PC-3 (cell line): ENCODE results near the gene KCNJ12. TPM values are rescaled to one million over a fixed set of nuclear protein-coding genes. Genes with fewer than 3 reads are reported as not detected.
"Not testable (repeated sequence)": the region's sequence is repeated elsewhere in the genome, so short reads cannot be mapped to it uniquely, and the experiment has no call there.

Experiments
- ATAC-seq: fragments of 200-7000 bp; cut with Tn5 transposase; 2 replicates; pipeline ENCODE4 v1.9.1; 2020; ENCODE audit warnings: mild to moderate bottlenecking, moderate library complexity
- Bru-seq: library from RNA; stranded (reverse); fragments of 400-500 nt; gene quantifications from one replicate; lab custom pipeline; 2021; lab: Mats Ljungman, UMichigan
- BruChase-seq, 2 experiments: library from RNA; stranded (reverse); fragments of 400-500 nt; gene quantifications; one replicate each; lab custom pipeline; 2021; lab: Mats Ljungman, UMichigan
- BruUV-seq: library from RNA; stranded (reverse); fragments of 400-500 nt; replicated peaks from 2 replicates; lab custom pipeline; 2021; lab: Mats Ljungman, UMichigan
- CTCF ChIA-PET: fragments of 300-600 bp; sonication (Branson Sonifier 250); formaldehyde crosslinking; loops from one replicate; lab custom pipeline; 2022; ENCODE audit warnings: antibody characterized with exemption; lab: Charles Lee
- POLR2A ChIA-PET: fragments of 300-600 bp; sonication (Branson Sonifier 250); formaldehyde crosslinking; loops from one replicate; lab custom pipeline; 2022; ENCODE audit warnings: antibody characterized with exemption; ENCODE audit not compliant: unreplicated experiment; lab: Charles Lee
- DNase-seq: peaks from one replicate; pipeline ENCODE4 v3.0.0-alpha.2; 2015
- H2AFZ ChIP-seq: fragments of 300-600 bp; sonication (generic); 2 replicates; pipeline ENCODE4 v1.6.0; 2016; ENCODE audit warnings: antibody characterized with exemption, low read length
- H3F3A ChIP-seq: fragments of 300-600 bp; sonication (generic); one replicate; pipeline ENCODE4 v1.6.0; 2017; ENCODE audit warnings: antibody characterized with exemption, low read length, control low read depth, mild to moderate bottlenecking; ENCODE audit not compliant: unreplicated experiment
- H3K27ac ChIP-seq: fragments of 300-600 bp; sonication (generic); 2 replicates; pipeline ENCODE4 v1.5.1; 2016; ENCODE audit warnings: mild to moderate bottlenecking, low read length
- H3K27me3 ChIP-seq: fragments of 300-600 bp; sonication (generic); 2 replicates; pipeline ENCODE4 v1.6.1; 2016; ENCODE audit warnings: low read length, mixed read lengths
- H3K36me3 ChIP-seq: fragments of 300-600 bp; sonication (generic); 2 replicates; pipeline ENCODE4 v1.6.1; 2016; ENCODE audit warnings: low read depth, mixed run types, low read length, mixed read lengths
- H3K4me1 ChIP-seq: fragments of 300-600 bp; sonication (generic); 2 replicates; pipeline ENCODE4 v1.5.1; 2016; ENCODE audit warnings: low read length; ENCODE audit not compliant: insufficient read depth
- H3K4me2 ChIP-seq: fragments of 300-600 bp; sonication (generic); 2 replicates; pipeline ENCODE4 v1.6.0; 2016; ENCODE audit warnings: low read length
- H3K4me3 ChIP-seq: fragments of 300-600 bp; sonication (generic); 2 replicates; pipeline ENCODE4 v1.5.1; 2016; ENCODE audit warnings: mild to moderate bottlenecking, low read length, mixed read lengths
- H3K79me2 ChIP-seq: fragments of 300-600 bp; sonication (generic); 2 replicates; pipeline ENCODE4 v1.6.1; 2017; ENCODE audit warnings: low read length, mixed read lengths
- H3K9ac ChIP-seq: fragments of 300-600 bp; sonication (generic); 2 replicates; pipeline ENCODE4 v1.6.0; 2016; ENCODE audit warnings: mild to moderate bottlenecking, low read length
- H3K9me2 ChIP-seq: fragments of 300-600 bp; sonication (generic); replicated peaks from 2 replicates; pipeline ENCODE4 v1.6.1; 2016; ENCODE audit warnings: mixed run types, low read length, mixed read lengths
- H3K9me3 ChIP-seq: fragments of 300-600 bp; sonication (generic); 2 replicates; pipeline ENCODE4 v1.6.1; 2016; ENCODE audit warnings: low read length, mixed read lengths
- H4K20me1 ChIP-seq: fragments of 300-600 bp; sonication (generic); 2 replicates; pipeline ENCODE4 v1.6.1; 2016; ENCODE audit warnings: low read length, mixed read lengths
- EZH2 ChIP-seq: fragments of 300-600 bp; sonication (generic); IDR thresholded peaks from one replicate; pipeline ENCODE4 v1.6.1; 2017; ENCODE audit warnings: antibody characterized with exemption, mild to moderate bottlenecking, low read length; ENCODE audit not compliant: unreplicated experiment
- EZH2phosphoT487 ChIP-seq: fragments of 300-600 bp; sonication (generic); IDR thresholded peaks from 2 replicates; pipeline ENCODE4 v1.6.1; 2018; ENCODE audit warnings: mild to moderate bottlenecking, antibody characterized with exemption, low read length, borderline replicate concordance
- intact Hi-C: fragments of 100-400 bp; cut with micrococcal nuclease; formaldehyde crosslinking; loops from 2 replicates; pipeline ENCODE4 v1.9.0; 2023
- long read RNA-seq: library from polyadenylated mRNA; unstranded; transcript quantifications from one replicate; pipeline ENCODE4 v2.0.0, GENCODE V29; 2021; ENCODE audit not compliant: unreplicated experiment
- total RNA-seq: library from RNA; depleted of rRNA; stranded (reverse); fragments of >200 nt; gene quantifications from 2 replicates; pipeline ENCODE4 v1.2.3, GENCODE V29; 2014; rRNA removed

Gene KCNJ12
- total RNA-seq = 10.0 and 11.1 TPM in 2 replicates
- percentile 25 among the genes with signal in this experiment for Bru-seq, nascent RNA
- percentile 30 among the genes with signal in this experiment for BruChase-seq, experiment 1, labeled RNA remaining after a 6-hour chase
- BruChase-seq, experiment 2, labeled RNA remaining after a 2-hour chase = percentile 23 among the genes with signal in this experiment
- long read RNA-seq, full-length matches to known transcripts = 2 of 7 reads
- long read RNA-seq, partial matches to known transcripts = 0 of 7 reads
- long read RNA-seq, other reads (novel, unspliced or antisense) = 5 of 7 reads

DNA sequence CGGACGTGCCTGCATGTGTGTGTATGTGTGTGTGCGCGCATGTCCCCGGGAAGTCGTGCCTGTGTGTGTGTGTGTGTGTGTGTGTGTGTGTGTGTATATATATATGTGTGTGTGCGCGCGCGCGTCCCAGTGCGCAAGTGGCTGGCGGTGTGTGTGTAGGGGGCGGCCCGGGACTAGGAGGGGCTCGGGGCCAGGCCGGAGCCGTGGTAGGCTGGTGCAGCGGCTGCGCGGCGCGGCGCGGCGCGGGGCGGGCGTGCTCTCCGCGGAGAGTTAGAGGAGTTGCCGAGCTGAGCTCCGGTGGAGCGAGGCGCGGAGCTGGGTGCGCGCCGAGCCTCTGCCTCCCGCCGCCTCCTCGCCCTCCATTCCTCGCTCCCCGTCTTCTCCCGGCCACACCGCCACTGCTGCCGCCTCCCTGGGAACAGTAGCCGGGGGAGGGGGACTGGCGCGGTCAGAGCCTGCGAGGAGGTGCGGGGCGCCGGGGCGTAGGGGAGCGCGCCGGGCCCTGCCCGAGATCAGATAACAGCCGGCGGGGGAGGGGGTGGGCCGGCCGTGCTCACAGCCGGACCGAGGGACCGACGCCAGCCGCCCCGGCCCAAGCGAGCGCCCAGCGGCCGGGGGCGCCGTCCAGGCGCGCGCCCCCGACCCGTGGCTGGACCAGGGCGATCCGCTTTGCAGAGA is at the start of gene KCNJ12:
Gene KCNJ12, plus strand, starts transcription at position 277 of the 678 bp plus-strand sequence. CDS start 38,986 bp downstream, outside the sequence.
- no peaks in the 10 kb centered on the region for H3K9me3 ChIP-seq
- DNase-seq (peak; percentile 50), ATAC-seq (peak; percentile 34)
- no peaks in the 10 kb centered on the region for H3K9me2 ChIP-seq
- ChIA-PET CTCF (no interaction called here), POLR2A (interaction anchor here (0.6 kb wide), 2 partner anchors 9 to 14 kb away, joined by 4 to 5 read pairs; no protein-coding TSS in a partner anchor)
- H4K20me1 ChIP-seq = no peaks in the 10 kb centered on the region
- H3K4me1 ChIP-seq = peaks cover 12% of the 10 kb centered on the region
- H3K4me2 ChIP-seq = peak within 1 kb of the TSS; percentile 99
- no peaks in the 10 kb centered on the region for H3K27me3 ChIP-seq
- TF ChIP-seq EZH2 (no peak), EZH2phosphoT487 (0 out of 2 replicates have a peak, but pooled peaks have one; percentile 17)
- peaks cover 13% of the 10 kb centered on the region for H3K79me2 ChIP-seq
- intact Hi-C loops = no loop called here
- peak within 1 kb of the TSS; percentile 40 for H3K9ac ChIP-seq
- H3K27ac ChIP-seq = no peak within 1 kb of the TSS
- no peaks in the 10 kb centered on the region for H3F3A ChIP-seq
- peak within 1 kb of the TSS; percentile 85 for H3K4me3 ChIP-seq
- peak within 1 kb of the TSS; percentile 98 for H2AFZ ChIP-seq
- H3K36me3 ChIP-seq = no peaks in the 10 kb centered on the region
- no TSS peak for BruUV-seq

DNA sequence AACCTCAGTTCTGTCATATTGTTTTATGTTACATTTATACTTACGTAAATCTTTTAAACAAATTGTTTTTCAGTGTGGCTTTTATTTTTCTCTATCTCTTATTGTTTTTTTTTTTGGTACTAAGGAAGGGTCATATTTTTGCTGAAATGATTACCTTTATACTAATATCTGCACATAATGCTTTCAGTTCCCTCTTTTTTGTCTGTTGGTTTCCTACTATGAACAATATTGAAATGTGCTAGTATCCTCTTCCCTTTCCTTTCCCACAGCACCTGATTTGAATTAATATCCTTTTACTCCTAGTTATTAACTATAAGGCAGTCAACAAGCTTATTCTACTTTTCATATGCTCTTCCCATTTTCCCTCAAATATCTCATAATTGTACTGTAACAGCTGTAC is 48.2 kb upstream of the KCNJ12 start:
- H3F3A ChIP-seq, CTCF ChIA-PET, H3K9me2 ChIP-seq, H3K27ac ChIP-seq, POLR2A ChIA-PET, H4K20me1 ChIP-seq, H3K27me3 ChIP-seq, H3K36me3 ChIP-seq, H2AFZ ChIP-seq, DNase-seq, H3K4me3 ChIP-seq, ATAC-seq, H3K9me3 ChIP-seq, BruUV-seq, H3K9ac ChIP-seq, H3K4me2 ChIP-seq, H3K4me1 ChIP-seq, H3K79me2 ChIP-seq, intact Hi-C loops: not testable (repeated sequence)

DNA sequence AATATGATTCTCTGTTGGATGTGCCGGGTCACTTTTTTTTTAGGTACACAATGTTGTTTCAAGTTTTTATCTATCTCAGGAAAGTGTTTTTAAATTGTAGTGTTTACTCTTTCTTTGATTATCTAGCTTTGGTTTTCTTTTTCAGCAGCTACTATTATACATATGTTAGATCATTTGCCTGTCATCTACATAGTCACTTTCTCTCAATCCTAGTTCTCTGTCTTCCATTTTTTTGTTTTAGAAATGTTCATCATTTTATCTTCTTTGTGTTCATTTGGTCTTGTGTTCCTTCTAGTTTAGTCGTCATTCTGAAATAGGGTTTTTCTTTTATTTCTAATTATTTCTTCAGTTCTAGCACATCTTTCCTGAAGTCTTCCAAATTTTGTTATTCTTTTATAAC is 47.4 kb upstream of the KCNJ12 start:
- H3K36me3 ChIP-seq, H3K4me3 ChIP-seq, H3K4me1 ChIP-seq, H3F3A ChIP-seq, DNase-seq, H3K79me2 ChIP-seq, H3K9me3 ChIP-seq, intact Hi-C loops, H2AFZ ChIP-seq, H4K20me1 ChIP-seq, H3K9ac ChIP-seq, ATAC-seq, POLR2A ChIA-PET, H3K27ac ChIP-seq, H3K9me2 ChIP-seq, CTCF ChIA-PET, H3K27me3 ChIP-seq, BruUV-seq, H3K4me2 ChIP-seq: not testable (repeated sequence)
